ENCODE results near the gene ARF3. TPM values are rescaled to one million over a fixed set of nuclear protein-coding genes. Genes with fewer than 3 reads are reported as not detected.

ARF3 gene
- total RNA-seq (2022): 249 and 257 TPM in 2 replicates
- percentile 95 among the genes with signal in this experiment for Bru-seq, nascent RNA
- BruChase-seq, experiment 1, labeled RNA remaining after a 2-hour chase: percentile 99 among the genes with signal in this experiment
- percentile 100 among the genes with signal in this experiment for BruChase-seq, experiment 2, labeled RNA remaining after a 6-hour chase
- long read RNA-seq, full-length matches to known transcripts: 49 of 134 reads
- long read RNA-seq, partial matches to known transcripts: 2 of 134 reads
- long read RNA-seq, other reads (novel, unspliced or antisense): 83 of 134 reads

DNA sequence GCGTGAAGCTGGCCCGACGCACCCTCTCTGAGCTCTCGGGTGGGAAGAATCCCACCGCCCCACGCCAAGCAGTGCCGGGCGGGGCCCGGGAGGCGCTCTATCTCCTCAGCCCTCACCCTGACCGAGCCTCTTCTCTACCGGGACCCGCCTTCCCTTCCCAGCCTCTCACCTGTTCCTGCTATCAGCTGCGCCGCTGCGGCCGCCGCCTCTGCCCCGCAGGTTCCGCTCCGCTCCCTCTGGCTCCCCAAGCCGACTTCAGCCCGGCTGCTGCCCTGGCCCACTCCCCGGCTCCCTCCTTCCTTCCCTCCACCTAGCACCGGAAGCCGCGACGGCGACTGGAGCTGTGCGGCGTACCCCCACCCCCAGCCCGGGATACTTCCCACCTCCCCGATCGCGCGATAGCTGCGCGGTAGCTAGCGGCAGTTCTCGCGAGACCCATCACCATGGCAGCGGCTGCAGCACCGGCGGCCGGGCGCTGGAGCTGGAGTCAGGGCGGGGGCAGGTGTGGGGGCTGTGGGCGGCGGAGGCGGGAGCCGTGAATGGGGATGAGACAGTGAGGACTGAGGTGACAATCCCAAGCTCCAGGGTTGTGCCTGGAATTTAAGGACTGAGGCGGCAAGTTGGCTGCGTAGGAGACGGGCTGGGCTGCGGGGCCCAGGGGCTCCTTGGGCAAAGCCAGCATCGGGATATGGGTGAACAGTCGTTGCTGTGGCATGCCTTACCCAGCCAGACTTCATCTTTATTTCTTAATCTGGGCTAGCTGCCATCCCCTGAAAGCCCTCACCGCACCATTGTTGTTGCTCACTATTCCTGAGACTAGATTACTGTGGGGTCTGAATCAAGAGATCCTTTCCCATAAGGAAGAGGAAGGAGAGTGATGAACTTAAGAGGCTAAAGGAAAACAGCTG is at the start of gene ARF3:
Gene ARF3, minus strand, starts transcription at position 347 of the 908 bp plus-strand sequence. CDS start 16,392 bp downstream, outside the sequence.
- ChIA-PET CTCF (interaction anchor here (0.5 to 2.1 kb wide), 28 partner anchors 11 to 1242 kb away, joined by 3 to 23 read pairs (median 4); partner anchors contain the start of genes DDN, DDX23, FKBP11 and PRKAG1), POLR2A (interaction anchor here (0.5 to 1.4 kb wide), 17 partner anchors 9 to 1293 kb away, joined by 3 to 11 read pairs (median 4); partner anchors contain the start of genes ADCY6, DDX23, PRKAG1 and RHEBL1)
- peak within 1 kb of the TSS; percentile 89 for H3K4me3 Mint-ChIP-seq (ENCODE audit: unreplicated experiment)
- peaks cover 29% of the 10 kb centered on the region for H3K36me3 Mint-ChIP-seq (ENCODE audit: insufficient read depth, unreplicated experiment)
- peak; percentile 97 to 98 for DNase-seq
- Histone ChIP-seq H3K4me3 (ENCODE audit: low read depth, low read length) (peak within 1 kb of the TSS; percentile 79), H3K4me1 (peaks cover 8% of the 10 kb centered on the region; the same call in 1 of the 2 replicates), H3K27me3 (replicated peaks; ENCODE audit: control insufficient read depth, insufficient read depth, low read length) (no peaks in the 10 kb centered on the region), H3K9me3 (no peaks in the 10 kb centered on the region), H3K36me3 (ENCODE audit: control insufficient read depth, insufficient read depth, low read length) (no peaks in the 10 kb centered on the region)
- TF ChIP-seq, protein P1, sequence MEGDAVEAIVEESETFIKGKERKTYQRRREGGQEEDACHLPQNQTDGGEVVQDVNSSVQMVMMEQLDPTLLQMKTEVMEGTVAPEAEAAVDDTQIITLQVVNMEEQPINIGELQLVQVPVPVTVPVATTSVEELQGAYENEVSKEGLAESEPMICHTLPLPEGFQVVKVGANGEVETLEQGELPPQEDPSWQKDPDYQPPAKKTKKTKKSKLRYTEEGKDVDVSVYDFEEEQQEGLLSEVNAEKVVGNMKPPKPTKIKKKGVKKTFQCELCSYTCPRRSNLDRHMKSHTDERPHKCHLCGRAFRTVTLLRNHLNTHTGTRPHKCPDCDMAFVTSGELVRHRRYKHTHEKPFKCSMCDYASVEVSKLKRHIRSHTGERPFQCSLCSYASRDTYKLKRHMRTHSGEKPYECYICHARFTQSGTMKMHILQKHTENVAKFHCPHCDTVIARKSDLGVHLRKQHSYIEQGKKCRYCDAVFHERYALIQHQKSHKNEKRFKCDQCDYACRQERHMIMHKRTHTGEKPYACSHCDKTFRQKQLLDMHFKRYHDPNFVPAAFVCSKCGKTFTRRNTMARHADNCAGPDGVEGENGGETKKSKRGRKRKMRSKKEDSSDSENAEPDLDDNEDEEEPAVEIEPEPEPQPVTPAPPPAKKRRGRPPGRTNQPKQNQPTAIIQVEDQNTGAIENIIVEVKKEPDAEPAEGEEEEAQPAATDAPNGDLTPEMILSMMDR (IDR thresholded peaks at IDR 0.05; ENCODE audit: insufficient read depth in 1 of 2, low read depth in 1 of 2, low read length in 1 of 2, severe bottlenecking in 1 of 2, unreplicated experiment in 1 of 2): no peak
- intact Hi-C loops (cut with micrococcal nuclease; ENCODE audit: unreplicated experiment): loop anchor here (1.0 to 2.0 kb wide), 3 partner anchors 13 to 61 kb away; partner anchors contain the start of genes PRKAG1, WNT1 and WNT10B
- peaks cover 13% of the 10 kb centered on the region for H3K4me1 Mint-ChIP-seq (ENCODE audit: low read depth, unreplicated experiment)
- no peaks in the 10 kb centered on the region for H3K9me3 Mint-ChIP-seq (ENCODE audit: unreplicated experiment)
- BruUV-seq (replicated peaks): no TSS peak
- H3K27me3 Mint-ChIP-seq (ENCODE audit: insufficient read depth, unreplicated experiment): no peaks in the 10 kb centered on the region
- peak within 1 kb of the TSS; percentile 87 for H3K27ac Mint-ChIP-seq (ENCODE audit: unreplicated experiment)

DNA sequence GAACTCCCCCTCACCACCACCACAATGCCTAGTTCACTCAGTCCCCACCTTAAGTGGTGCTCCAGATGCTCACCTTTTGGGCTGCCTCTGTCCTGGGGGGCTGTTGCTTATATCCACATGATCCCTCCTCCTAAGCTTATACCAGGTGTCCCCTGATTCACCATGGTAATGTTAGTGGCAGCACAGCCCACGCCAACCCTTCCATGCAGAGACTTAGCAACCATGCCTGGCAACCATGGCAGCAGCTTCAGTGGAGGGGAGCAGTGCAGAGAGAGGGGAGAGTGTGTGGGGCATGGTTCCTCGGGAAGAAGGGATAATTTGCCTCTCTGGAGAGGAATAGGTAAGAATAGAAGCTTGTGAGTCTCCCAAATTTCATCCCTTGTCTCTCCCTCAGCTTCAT is 43.1 kb upstream of the ARF3 start:
- peak overlapping the region; percentile 91 for H3K4me3 Mint-ChIP-seq (ENCODE audit: unreplicated experiment)
- no peaks in the 10 kb centered on the region for H3K9me3 Mint-ChIP-seq (ENCODE audit: unreplicated experiment)
- no peak for DNase-seq
- CTCF ChIA-PET: interaction anchor here (0.8 to 4.3 kb wide), 5 partner anchors 12 to 1230 kb away, joined by 3 to 55 read pairs (median 4); no protein-coding TSS in a partner anchor
- POLR2A ChIA-PET: no interaction called here
- H3K36me3 ChIP-seq (ENCODE audit: control insufficient read depth, insufficient read depth, low read length): no peaks in the 10 kb centered on the region; the same call in 1 of the 2 replicates
- no TSS peak for BruUV-seq (replicated peaks)
- intact Hi-C loops (cut with micrococcal nuclease; ENCODE audit: unreplicated experiment): no loop called here
- peaks cover 28% of the 10 kb centered on the region for H3K36me3 Mint-ChIP-seq (ENCODE audit: insufficient read depth, unreplicated experiment)
- H3K27me3 ChIP-seq (replicated peaks; ENCODE audit: control insufficient read depth, insufficient read depth, low read length): no peaks in the 10 kb centered on the region
- no peaks in the 10 kb centered on the region for H3K27me3 Mint-ChIP-seq (ENCODE audit: insufficient read depth, unreplicated experiment)
- H3K4me1 ChIP-seq: peaks cover 15% of the 10 kb centered on the region
- no peak overlapping the region; the same call in none of the 2 replicates for H3K4me3 ChIP-seq (ENCODE audit: low read depth, low read length)
- no peak overlapping the region for H3K27ac Mint-ChIP-seq (ENCODE audit: unreplicated experiment)
- TF ChIP-seq, protein P1 (IDR thresholded peaks at IDR 0.05; ENCODE audit: insufficient read depth in 1 of 2, low read depth in 1 of 2, low read length in 1 of 2, severe bottlenecking in 1 of 2, unreplicated experiment in 1 of 2): no peak
- no peaks in the 10 kb centered on the region for H3K9me3 ChIP-seq
- peaks cover 22% of the 10 kb centered on the region for H3K4me1 Mint-ChIP-seq (ENCODE audit: low read depth, unreplicated experiment)

Data from Caco-2 (cell line).